ENCODE results near the gene SH3RF2. TPM values are rescaled to one million over a fixed set of nuclear protein-coding genes. Genes with fewer than 3 reads are reported as not detected.

SH3RF2 gene
- total and polyA plus RNA-seq, 2 donors (not counting 3 experiments of a cell fraction or from before 2014, with no cell fraction given), result 0.54 to 0.84 TPM

- no peaks in the 10 kb centered on the region for H3K36me3 ChIP-seq (ENCODE audit: control insufficient read depth in 2 of 2, extremely low read depth in 1 of 2, insufficient read depth in 2 of 2, low read length in 2 of 2)
- FAIRE-seq, result no peak
- BruUV-seq (replicated peaks), result no TSS peak
- intact Hi-C loops (cut with micrococcal nuclease) (no loop called here), dilution Hi-C loops (cut with MboI; ENCODE audit: extremely low pct_ligation_motif_present, low sequenced_read_pairs) (no loop called here)
- H3K4me2 ChIP-seq (ENCODE audit: insufficient read depth, low read length), result no peak overlapping the region
- no peaks in the 10 kb centered on the region for H3K27me3 ChIP-seq (ENCODE audit: control insufficient read depth in 2 of 2, insufficient read depth in 2 of 2, low read length in 2 of 2)
- no peaks in the 10 kb centered on the region for H3K4me1 ChIP-seq (ENCODE audit: control insufficient read depth, extremely low read depth, insufficient read depth, low read length)
- H3K9me1 ChIP-seq (replicated peaks; ENCODE audit: control insufficient read depth, extremely low read depth, insufficient read depth, low read length), result no peaks in the 10 kb centered on the region
- no peaks in the 10 kb centered on the region for H3K9me3 ChIP-seq (replicated peaks; ENCODE audit: control insufficient read depth, insufficient read depth, low read length)
- H3K4me3 ChIP-seq (replicated peaks in 1 of 3; ENCODE audit: insufficient read depth in 1 of 3, low read depth in 1 of 3, low read length in 3 of 3), result no peak overlapping the region
- no peaks in the 10 kb centered on the region for H3K79me2 ChIP-seq (ENCODE audit: control insufficient read depth, insufficient read depth, low read length)
- CTCF ChIA-PET, result no interaction called here
- no peak overlapping the region for H2AFZ ChIP-seq (ENCODE audit: low read depth, low read length)
- H4K20me1 ChIP-seq (replicated peaks; ENCODE audit: control insufficient read depth, extremely low read depth, insufficient read depth, low read length), result no peaks in the 10 kb centered on the region
- POLR2A ChIA-PET, result no interaction called here
- H3K27ac ChIP-seq (ENCODE audit: insufficient read depth, low read depth, low read length), result no peak overlapping the region
- H3K9ac ChIP-seq (replicated peaks; ENCODE audit: extremely low read depth, insufficient read depth, low read length), result no peak overlapping the region
- no peak for DNase-seq (ENCODE audit: low read depth, low spot score)
- TF ChIP-seq EZH2 (IDR thresholded peaks at IDR 0.05; ENCODE audit: borderline replicate concordance, low read depth, low read length, severe bottlenecking) (no peak), FOS (IDR thresholded peaks at IDR 0.05; ENCODE audit: borderline replicate concordance, insufficient read depth, low read length) (no peak), JUN (IDR thresholded peaks at IDR 0.05; ENCODE audit: borderline replicate concordance, insufficient read depth, insufficient read length, low read depth) (no peak), MAX (IDR thresholded peaks at IDR 0.05; ENCODE audit: insufficient read depth, insufficient read length) (no peak), POLR2A (IDR thresholded peaks at IDR 0.05; ENCODE audit: low read depth, low read length) (no peak), GATA2 (IDR thresholded peaks at IDR 0.05; ENCODE audit: insufficient read depth, insufficient read length, low read depth, low read length) (no peak), MYC (IDR thresholded peaks at IDR 0.05; ENCODE audit: low read depth, low read length) (no peak), POLR2AphosphoS5 (IDR thresholded peaks at IDR 0.05; ENCODE audit: insufficient read depth, low read depth, low read length) (no peak)
- TF ChIP-seq, protein P1, sequence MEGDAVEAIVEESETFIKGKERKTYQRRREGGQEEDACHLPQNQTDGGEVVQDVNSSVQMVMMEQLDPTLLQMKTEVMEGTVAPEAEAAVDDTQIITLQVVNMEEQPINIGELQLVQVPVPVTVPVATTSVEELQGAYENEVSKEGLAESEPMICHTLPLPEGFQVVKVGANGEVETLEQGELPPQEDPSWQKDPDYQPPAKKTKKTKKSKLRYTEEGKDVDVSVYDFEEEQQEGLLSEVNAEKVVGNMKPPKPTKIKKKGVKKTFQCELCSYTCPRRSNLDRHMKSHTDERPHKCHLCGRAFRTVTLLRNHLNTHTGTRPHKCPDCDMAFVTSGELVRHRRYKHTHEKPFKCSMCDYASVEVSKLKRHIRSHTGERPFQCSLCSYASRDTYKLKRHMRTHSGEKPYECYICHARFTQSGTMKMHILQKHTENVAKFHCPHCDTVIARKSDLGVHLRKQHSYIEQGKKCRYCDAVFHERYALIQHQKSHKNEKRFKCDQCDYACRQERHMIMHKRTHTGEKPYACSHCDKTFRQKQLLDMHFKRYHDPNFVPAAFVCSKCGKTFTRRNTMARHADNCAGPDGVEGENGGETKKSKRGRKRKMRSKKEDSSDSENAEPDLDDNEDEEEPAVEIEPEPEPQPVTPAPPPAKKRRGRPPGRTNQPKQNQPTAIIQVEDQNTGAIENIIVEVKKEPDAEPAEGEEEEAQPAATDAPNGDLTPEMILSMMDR (IDR thresholded peaks at IDR 0.05; ENCODE audit: extremely low read depth in 1 of 2, insufficient read depth in 1 of 2, low read depth in 1 of 2, low read length in 2 of 2), result no peak
Measured at GRCh38 chr5:145969714-145970092, 33.3 kb downstream of the SH3RF2 start.
